ENCODE measurements around the gene GAL3ST3.
"Not testable (repeated sequence)": the region's sequence is repeated elsewhere in the genome, so short reads cannot be mapped to it uniquely, and the experiment has no call there.

Gene GAL3ST3

GRCh38 chr11:66012946-66013761 is 35.8 kb downstream of the GAL3ST3 start:
- DNase-seq (ENCODE audit: low spot score): no peak

GRCh38 chr11:66012371-66012945 is 36.5 kb downstream of the GAL3ST3 start:
- DNase-seq (ENCODE audit: low spot score): no peak

GRCh38 chr11:66011785-66012303 is 37.1 kb downstream of the GAL3ST3 start, which contains the start of gene CST6:
TSS of gene CST6 (plus strand) at chr11:66012008. CDS start at chr11:66012045, 37 bp downstream.
- no peak for DNase-seq (ENCODE audit: low spot score)

DNA sequence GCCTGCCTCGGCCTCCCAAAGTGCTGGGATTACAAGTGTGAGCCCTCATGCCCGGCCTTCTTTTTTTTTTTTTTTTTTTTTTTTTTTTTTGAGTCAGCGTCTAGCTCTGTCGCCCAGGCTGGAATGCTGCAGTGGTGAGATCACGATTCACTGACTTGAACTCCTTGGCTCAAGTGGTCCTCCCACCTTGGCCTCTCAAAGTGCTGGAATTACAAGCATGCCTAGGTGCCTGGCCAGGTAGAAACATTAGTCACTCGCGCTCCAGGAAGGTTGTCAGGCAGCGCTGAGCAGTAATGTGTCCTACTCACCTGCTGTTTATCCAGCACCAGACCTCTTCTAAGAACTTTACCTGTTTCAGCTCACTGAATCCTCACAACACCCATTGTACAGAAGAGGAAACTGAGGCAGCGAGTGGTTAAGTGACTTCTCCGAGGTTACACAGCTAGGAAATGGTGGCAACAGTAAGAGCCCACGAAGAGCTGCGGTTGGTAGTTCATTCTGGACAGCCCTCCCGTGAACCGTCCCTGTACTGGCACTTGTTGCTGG is 37.6 kb downstream of the GAL3ST3 start:
- DNase-seq (ENCODE audit: low spot score): no peak

DNA sequence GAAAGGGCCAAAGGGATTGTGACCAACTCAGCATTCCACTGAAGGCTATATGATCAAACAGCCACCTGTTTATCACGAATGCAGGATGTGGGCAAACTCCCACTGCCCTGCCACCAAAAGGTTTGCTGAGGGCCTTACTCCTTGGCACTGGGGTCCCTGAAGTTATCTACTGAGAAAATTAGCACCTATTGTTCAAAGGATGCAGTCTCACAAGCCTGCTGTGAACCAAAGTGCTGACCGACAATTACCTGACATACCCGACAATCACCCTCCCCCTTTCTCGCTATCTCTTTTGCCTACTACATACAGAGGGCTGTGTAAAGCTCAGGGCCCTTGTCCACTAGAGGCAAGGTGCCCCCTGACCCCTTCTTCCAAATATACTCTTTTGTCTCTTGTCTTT is 38.9 kb downstream of the GAL3ST3 start:
- not testable (repeated sequence) for DNase-seq (ENCODE audit: low spot score)

DNA sequence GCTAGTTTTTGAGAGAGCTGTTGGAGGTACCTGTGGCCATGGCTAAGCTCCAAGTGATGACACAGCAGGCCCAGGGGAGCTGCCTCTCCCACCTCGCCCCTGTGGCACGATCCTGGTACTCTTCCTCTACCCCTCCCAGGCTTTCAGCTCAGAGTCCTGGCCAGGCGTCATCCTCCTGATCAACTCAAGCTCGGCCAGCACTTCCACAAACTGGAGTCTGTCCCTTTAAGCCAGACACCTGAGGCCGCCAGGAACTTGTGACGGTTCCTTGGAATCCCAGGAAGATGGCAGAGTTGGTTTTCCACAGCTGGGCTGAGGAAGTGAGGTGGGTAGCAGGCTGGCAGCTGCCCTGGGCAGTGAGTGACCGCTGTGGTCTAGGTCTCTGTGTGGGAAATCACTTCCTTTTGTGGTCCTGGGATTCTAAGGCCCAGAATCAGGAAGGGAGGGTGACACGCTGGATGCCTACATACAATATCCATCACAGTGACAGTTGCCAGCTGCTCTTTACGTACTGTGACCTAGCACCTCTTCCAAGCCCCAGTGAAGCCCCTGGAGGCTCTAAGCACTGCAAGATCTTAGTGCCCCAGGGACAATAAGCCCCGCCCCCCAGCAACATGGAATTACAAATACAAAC is 40.4 kb downstream of the GAL3ST3 start:
- no peak for DNase-seq (ENCODE audit: low spot score)

GRCh38 chr11:66008095-66008467 is 40.9 kb downstream of the GAL3ST3 start:
- DNase-seq (ENCODE audit: low spot score): no peak

GRCh38 chr11:66007201-66007634 is 41.7 kb downstream of the GAL3ST3 start:
- no peak for DNase-seq (ENCODE audit: low spot score)

- DNase-seq (ENCODE audit: low spot score): no peak
These were observed 42.1 kb downstream of the GAL3ST3 start for GRCh38 chr11:66006891-66007176.

GRCh38 chr11:66006134-66006890 is 42.6 kb downstream of the GAL3ST3 start:
- no peak for DNase-seq (ENCODE audit: low spot score)

GRCh38 chr11:66004186-66004585 is 44.8 kb downstream of the GAL3ST3 start:
- DNase-seq (ENCODE audit: low spot score): no peak

DNA sequence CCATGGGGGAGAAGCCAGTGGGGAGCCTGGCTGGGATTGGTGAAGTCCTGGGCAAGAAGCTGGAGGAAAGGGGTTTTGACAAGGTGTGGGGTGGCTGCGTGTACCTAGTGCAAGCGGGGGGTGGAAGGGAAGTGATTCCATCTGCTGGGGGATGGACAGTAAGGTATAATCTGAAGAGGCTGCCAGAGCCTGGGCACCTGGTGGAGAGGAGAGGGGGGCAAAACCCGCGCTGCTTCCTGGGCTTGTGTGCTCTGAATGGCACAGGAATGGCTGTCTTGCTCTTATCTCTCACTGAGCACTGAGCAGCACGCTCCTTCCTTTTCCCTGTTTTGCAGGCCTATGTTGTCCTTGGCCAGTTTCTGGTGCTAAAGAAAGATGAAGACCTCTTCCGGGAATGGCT is 45.7 kb downstream of the GAL3ST3 start:
- DNase-seq (ENCODE audit: low spot score): no peak

- no peak for DNase-seq (ENCODE audit: low spot score)
These were observed 46.2 kb downstream of the GAL3ST3 start for GRCh38 chr11:66002648-66003225.

GRCh38 chr11:66001942-66002647 is 46.9 kb downstream of the GAL3ST3 start, which contains the start of the genes BANF1 and EIF1AD:
TSS of gene BANF1 (plus strand) at chr11:66002503. CDS start at chr11:66003251, 748 bp downstream.
TSS of gene EIF1AD (minus strand) at chr11:66002157. CDS start at chr11:66000389, 1,768 bp downstream.
- DNase-seq (ENCODE audit: low spot score): peak; percentile 96

- DNase-seq (ENCODE audit: low spot score): no peak
These were observed 51.7 kb downstream of the GAL3ST3 start for GRCh38 chr11:65997286-65997685.

GRCh38 chr11:65992056-65992455 is 56.9 kb downstream of the GAL3ST3 start:
- DNase-seq (ENCODE audit: low spot score): no peak

All from hematopoietic multipotent progenitor cell treated with erythropoietin and hydrocortisone succinate and interleukin-3 and kit ligand, for 17 days (in vitro differentiated cells).